ENCODE measurements around the gene SLC22A24. TPM values are rescaled to one million over a fixed set of nuclear protein-coding genes. Genes with fewer than 3 reads are reported as not detected.

The SLC22A24 gene
- total RNA-seq, 1 experiment from 2014 or later, result not detected

Other genes starting within 250 kb of the SLC22A24 start
- not detected in 2 replicates for gene CHRM1, start 222.9 kb downstream of the SLC22A24 start, total RNA-seq (2014; rRNA removed; shearing (Covaris generic))
- gene SLC22A6, start 159.3 kb downstream of the SLC22A24 start, total RNA-seq (2014; rRNA removed; shearing (Covaris generic)), result not detected in 2 replicates
- gene SLC22A8, start 128.4 kb downstream of the SLC22A24 start, total RNA-seq (2014; rRNA removed; shearing (Covaris generic)), result not detected in 2 replicates
- gene SLC22A25, start 99.4 kb upstream of the SLC22A24 start, total RNA-seq (2014; rRNA removed; shearing (Covaris generic)), result not detected in 2 replicates
- not detected in 2 replicates for gene SLC22A9, start 225.6 kb upstream of the SLC22A24 start, total RNA-seq (2014; rRNA removed; shearing (Covaris generic))

All from SJCRH30 (cell line).